ENCODE results near the gene CARMIL1.

- TF ChIP-seq GATA3 (IDR thresholded peaks at IDR 0.05; ENCODE audit: low read depth, low read length) (no peak), GATA2 (IDR thresholded peaks at IDR 0.05; ENCODE audit: low read depth, low read length) (no peak)
Measured at GRCh38 chr6:25337431-25337830, 58.3 kb downstream of the CARMIL1 start.

Measured in SH-SY5Y (cell line).